Bronchial epithelial cell (primary cell): ENCODE measurements around the gene HEATR5B. TPM values are rescaled to one million over a fixed set of nuclear protein-coding genes. Genes with fewer than 3 reads are reported as not detected.
"Not testable (repeated sequence)": the region's sequence is repeated elsewhere in the genome, so short reads cannot be mapped to it uniquely, and the experiment has no call there.

Experiments
- DNase-seq: peaks from one replicate; pipeline ENCODE4 v3.0.0-alpha.2; 2010; ENCODE audit warnings: low read depth
- FAIRE-seq: peaks from 2 replicates; lab custom pipeline; 2011; peaks lifted over from hg19 to GRCh38; lab: Jason Lieb, UNC
- H3K27me3 ChIP-seq: 2 replicates; pipeline ENCODE4 v1.5.1; 2011; ENCODE audit warnings: low read length; ENCODE audit not compliant: control insufficient read depth, insufficient read depth
- H3K36me3 ChIP-seq: 2 replicates; pipeline ENCODE4 v1.5.1; 2011; ENCODE audit warnings: low read length; ENCODE audit not compliant: control insufficient read depth, insufficient read depth
- H3K4me3 ChIP-seq: 2 replicates; pipeline ENCODE4 v1.5.1; 2011; ENCODE audit warnings: mild to moderate bottlenecking, low read depth, low read length, control low read depth
- CTCF ChIP-seq: IDR thresholded peaks from 2 replicates; pipeline ENCODE4 v1.5.1; 2011; ENCODE audit warnings: mild to moderate bottlenecking, moderate library complexity, low read length, control low read depth, inconsistent platforms; ENCODE audit not compliant: insufficient read depth, severe bottlenecking
- total RNA-seq: library from RNA; depleted of rRNA; stranded (reverse); fragments of >200 nt; gene quantifications from 2 replicates; pipeline ENCODE4 v1.2.1, GENCODE V29; 2014

The HEATR5B gene
- total RNA-seq, 1 donor from 2014 or later = 23.4 TPM

GRCh38 chr2:37000318-37000717 is 83.9 kb downstream of the HEATR5B start:
- DNase-seq (peak; percentile 78), FAIRE-seq (no peak)
- TF ChIP-seq CTCF = no peak

GRCh38 chr2:36999416-36999815 is 84.8 kb downstream of the HEATR5B start:
- H3K27me3 ChIP-seq, DNase-seq, H3K36me3 ChIP-seq, H3K4me3 ChIP-seq, FAIRE-seq: not testable (repeated sequence)

More at GRCh38 chr2:37000318-37000717, 83.9 kb downstream of the HEATR5B start:
- no peak overlapping the region for H3K4me3 ChIP-seq
- peaks cover 3% of the 10 kb centered on the region for H3K36me3 ChIP-seq
- H3K27me3 ChIP-seq = no peaks in the 10 kb centered on the region

- no peak overlapping the region for H3K4me3 ChIP-seq
- H3K36me3 ChIP-seq = no peaks in the 10 kb centered on the region
- FAIRE-seq (no peak), DNase-seq (no peak)
- H3K27me3 ChIP-seq = no peaks in the 10 kb centered on the region
- no peak for TF ChIP-seq CTCF
Observed at GRCh38 chr2:36993841-36994620, 90.1 kb downstream of the HEATR5B start.

GRCh38 chr2:36988008-36988407 is 96.2 kb downstream of the HEATR5B start:
- FAIRE-seq = no peak
- no peak for TF ChIP-seq CTCF
- DNase-seq = no peak
- Histone ChIP-seq H3K36me3 (no peaks in the 10 kb centered on the region), H3K27me3 (no peaks in the 10 kb centered on the region), H3K4me3 (no peak overlapping the region)

GRCh38 chr2:36982467-36982866 is 101.7 kb downstream of the HEATR5B start:
- DNase-seq (no peak), FAIRE-seq (no peak)
- no peak for TF ChIP-seq CTCF
- Histone ChIP-seq H3K27me3 (no peaks in the 10 kb centered on the region), H3K36me3 (no peaks in the 10 kb centered on the region), H3K4me3 (no peak overlapping the region)

- DNase-seq = no peak
- Histone ChIP-seq H3K4me3 (no peak overlapping the region), H3K27me3 (no peaks in the 10 kb centered on the region), H3K36me3 (no peaks in the 10 kb centered on the region)
- TF ChIP-seq CTCF = no peak
- no peak for FAIRE-seq
Observed at GRCh38 chr2:36981911-36982310, 102.3 kb downstream of the HEATR5B start.

- not testable (repeated sequence) for H3K4me3 ChIP-seq, DNase-seq, H3K27me3 ChIP-seq, H3K36me3 ChIP-seq, FAIRE-seq
Observed at GRCh38 chr2:36979007-36979406, 105.2 kb downstream of the HEATR5B start.
